Measurements from ENCODE around the gene ZNF467.

The ZNF467 gene

GRCh38 chr7:149785983-149786382 is 12.6 kb upstream of the ZNF467 start:
- Mint-ChIP-seq H3K9me3 (no peaks in the 10 kb centered on the region), H3K4me3 (no peak overlapping the region), H3K36me3 (ENCODE audit: low read depth) (no peaks in the 10 kb centered on the region), H3K27me3 (ENCODE audit: low read depth) (peaks cover 20% of the 10 kb centered on the region), H3K4me1 (ENCODE audit: low read depth) (peaks cover 2% of the 10 kb centered on the region), H3K27ac (no peak overlapping the region)

- peaks cover 2% of the 10 kb centered on the region for H3K4me1 Mint-ChIP-seq (ENCODE audit: low read depth)
- no peak overlapping the region for H3K27ac Mint-ChIP-seq
- H3K36me3 Mint-ChIP-seq (ENCODE audit: low read depth): no peaks in the 10 kb centered on the region
- H3K4me3 Mint-ChIP-seq: no peak overlapping the region
- no peaks in the 10 kb centered on the region for H3K9me3 Mint-ChIP-seq
- H3K27me3 Mint-ChIP-seq (ENCODE audit: low read depth): peaks cover 16% of the 10 kb centered on the region
These were observed 12.0 kb upstream of the ZNF467 start for GRCh38 chr7:149785402-149785801.

- Mint-ChIP-seq H3K4me3 (no peak overlapping the region), H3K36me3 (ENCODE audit: low read depth) (no peaks in the 10 kb centered on the region), H3K27me3 (ENCODE audit: low read depth) (peaks cover 9% of the 10 kb centered on the region), H3K9me3 (no peaks in the 10 kb centered on the region), H3K4me1 (ENCODE audit: low read depth) (no peaks in the 10 kb centered on the region), H3K27ac (no peak overlapping the region)
These were observed 10.8 kb upstream of the ZNF467 start for GRCh38 chr7:149784251-149784608.

GRCh38 chr7:149783386-149784250 is 10.2 kb upstream of the ZNF467 start:
- peaks cover 6% of the 10 kb centered on the region for H3K27me3 Mint-ChIP-seq (ENCODE audit: low read depth)

GRCh38 chr7:149782682-149783345 is 9.4 kb upstream of the ZNF467 start:
- Mint-ChIP-seq H3K9me3 (no peaks in the 10 kb centered on the region), H3K27me3 (ENCODE audit: low read depth) (peaks cover 3% of the 10 kb centered on the region), H3K4me1 (ENCODE audit: low read depth) (no peaks in the 10 kb centered on the region), H3K36me3 (ENCODE audit: low read depth) (no peaks in the 10 kb centered on the region), H3K27ac (no peak overlapping the region), H3K4me3 (no peak overlapping the region)

More at GRCh38 chr7:149783386-149784250, 10.2 kb upstream of the ZNF467 start:
- Mint-ChIP-seq H3K4me3 (no peak overlapping the region), H3K9me3 (no peaks in the 10 kb centered on the region), H3K27ac (no peak overlapping the region), H3K36me3 (ENCODE audit: low read depth) (no peaks in the 10 kb centered on the region), H3K4me1 (ENCODE audit: low read depth) (no peaks in the 10 kb centered on the region)

- peaks cover 3% of the 10 kb centered on the region for H3K27me3 Mint-ChIP-seq (ENCODE audit: low read depth)
- H3K36me3 Mint-ChIP-seq (ENCODE audit: low read depth): no peaks in the 10 kb centered on the region
- no peak overlapping the region for H3K4me3 Mint-ChIP-seq
- H3K4me1 Mint-ChIP-seq (ENCODE audit: low read depth): no peaks in the 10 kb centered on the region
- no peaks in the 10 kb centered on the region for H3K9me3 Mint-ChIP-seq
- H3K27ac Mint-ChIP-seq: no peak overlapping the region
These were observed 8.5 kb upstream of the ZNF467 start for GRCh38 chr7:149781921-149782320.

- Mint-ChIP-seq H3K9me3 (no peaks in the 10 kb centered on the region), H3K36me3 (ENCODE audit: low read depth) (no peaks in the 10 kb centered on the region), H3K4me3 (no peak overlapping the region), H3K27ac (no peak overlapping the region), H3K27me3 (ENCODE audit: low read depth) (peaks cover 5% of the 10 kb centered on the region), H3K4me1 (ENCODE audit: low read depth) (no peaks in the 10 kb centered on the region)
These were observed 7.4 kb upstream of the ZNF467 start for GRCh38 chr7:149780636-149781419.

GRCh38 chr7:149780056-149780455 is 6.7 kb upstream of the ZNF467 start:
- H3K27ac Mint-ChIP-seq: no peak overlapping the region
- no peak overlapping the region for H3K4me3 Mint-ChIP-seq
- H3K36me3 Mint-ChIP-seq (ENCODE audit: low read depth): no peaks in the 10 kb centered on the region
- no peaks in the 10 kb centered on the region for H3K9me3 Mint-ChIP-seq
- H3K27me3 Mint-ChIP-seq (ENCODE audit: low read depth): peaks cover 11% of the 10 kb centered on the region
- H3K4me1 Mint-ChIP-seq (ENCODE audit: low read depth): no peaks in the 10 kb centered on the region

- Mint-ChIP-seq H3K36me3 (ENCODE audit: low read depth) (no peaks in the 10 kb centered on the region), H3K4me1 (ENCODE audit: low read depth) (no peaks in the 10 kb centered on the region), H3K27ac (no peak overlapping the region), H3K4me3 (no peak overlapping the region), H3K27me3 (ENCODE audit: low read depth) (peaks cover 17% of the 10 kb centered on the region), H3K9me3 (no peaks in the 10 kb centered on the region)
These were observed 6.1 kb upstream of the ZNF467 start for GRCh38 chr7:149779502-149779805.

- Mint-ChIP-seq H3K27me3 (ENCODE audit: low read depth) (peaks cover 21% of the 10 kb centered on the region), H3K36me3 (ENCODE audit: low read depth) (no peaks in the 10 kb centered on the region), H3K4me3 (no peak overlapping the region), H3K27ac (no peak overlapping the region), H3K4me1 (ENCODE audit: low read depth) (no peaks in the 10 kb centered on the region), H3K9me3 (no peaks in the 10 kb centered on the region)
These were observed 5.5 kb upstream of the ZNF467 start for GRCh38 chr7:149778696-149779501.

GRCh38 chr7:149778327-149778637 is 4.9 kb upstream of the ZNF467 start:
- H3K4me3 Mint-ChIP-seq: no peak overlapping the region
- H3K9me3 Mint-ChIP-seq: no peaks in the 10 kb centered on the region
- H3K4me1 Mint-ChIP-seq (ENCODE audit: low read depth): no peaks in the 10 kb centered on the region
- no peaks in the 10 kb centered on the region for H3K36me3 Mint-ChIP-seq (ENCODE audit: low read depth)
- H3K27me3 Mint-ChIP-seq (ENCODE audit: low read depth): peaks cover 21% of the 10 kb centered on the region
- H3K27ac Mint-ChIP-seq: no peak overlapping the region

GRCh38 chr7:149777551-149778326 is 4.4 kb upstream of the ZNF467 start:
- Mint-ChIP-seq H3K27me3 (ENCODE audit: low read depth) (peaks cover 25% of the 10 kb centered on the region), H3K27ac (no peak overlapping the region), H3K36me3 (ENCODE audit: low read depth) (no peaks in the 10 kb centered on the region), H3K9me3 (no peaks in the 10 kb centered on the region), H3K4me3 (no peak overlapping the region), H3K4me1 (ENCODE audit: low read depth) (peaks cover 1% of the 10 kb centered on the region)

GRCh38 chr7:149776848-149777407 is 3.5 kb upstream of the ZNF467 start:
- Mint-ChIP-seq H3K4me3 (no peak overlapping the region), H3K27me3 (ENCODE audit: low read depth) (peaks cover 25% of the 10 kb centered on the region), H3K4me1 (ENCODE audit: low read depth) (peaks cover 1% of the 10 kb centered on the region), H3K36me3 (ENCODE audit: low read depth) (no peaks in the 10 kb centered on the region), H3K27ac (no peak overlapping the region), H3K9me3 (no peaks in the 10 kb centered on the region)
